GM23248 (cell line): ENCODE measurements around the gene NFIX.

Experiments
- EZH2 ChIP-seq: fragments of 200-600 bp; sonication (generic); IDR thresholded peaks from 2 replicates; pipeline ENCODE4 v1.6.1; 2018; ENCODE audit warnings: antibody characterized with exemption, mild to moderate bottlenecking; ENCODE audit not compliant: insufficient read depth, poor library complexity, severe bottlenecking
- EZH2phosphoT487 ChIP-seq: fragments of 200-600 bp; sonication (generic); IDR thresholded peaks from 2 replicates; pipeline ENCODE4 v1.6.1; 2018; ENCODE audit warnings: antibody characterized with exemption, moderate library complexity, mild to moderate bottlenecking, low read depth; ENCODE audit not compliant: insufficient read depth

- TF ChIP-seq EZH2phosphoT487 (no peak), EZH2 (no peak)
These were observed 122.0 kb downstream of the NFIX start for GRCh38 chr19:13117176-13117771.
